Activated T-cell treated with anti-CD3 and anti-CD28 coated beads, Interleukin-2, amount 50 U/mL, for 4 hours (primary cell): ENCODE results near the gene CNOT10. TPM values are rescaled to one million over a fixed set of nuclear protein-coding genes. Genes with fewer than 3 reads are reported as not detected.
"Not testable (repeated sequence)": the region's sequence is repeated elsewhere in the genome, so short reads cannot be mapped to it uniquely, and the experiment has no call there.

Experiments used
- ATAC-seq, 2 donors: fragments of 200-7000 bp; cut with Tn5 transposase; one replicate each; pipeline ENCODE4 v1.10.0; 2021
- DNase-seq: peaks from one replicate; pipeline ENCODE4 v3.0.0-alpha.2; 2020
- H3K27me3 Mint-ChIP-seq: one replicate; pipeline ENCODE4 v1.8.0; 2021; ENCODE audit warnings: low read depth, mixed read lengths
- H3K36me3 Mint-ChIP-seq: one replicate; pipeline ENCODE4 v1.8.0; 2022; ENCODE audit warnings: mixed read lengths; ENCODE audit not compliant: insufficient read depth
- H3K4me1 Mint-ChIP-seq: one replicate; pipeline ENCODE4 v1.8.0; 2021; ENCODE audit warnings: low read depth, mixed read lengths
- H3K4me3 Mint-ChIP-seq: one replicate; pipeline ENCODE4 v1.8.0; 2021; ENCODE audit warnings: mild to moderate bottlenecking, moderate library complexity, mixed read lengths
- H3K9me3 Mint-ChIP-seq: one replicate; pipeline ENCODE4 v1.8.0; 2021; ENCODE audit warnings: mixed read lengths
- total RNA-seq, 3 donors: library from RNA; stranded (reverse); gene quantifications; one replicate each; pipeline ENCODE4 v1.2.1, GENCODE V29; 2021

CNOT10 gene
- total RNA-seq, 3 donors from 2014 or later, result 48.3 to 50.1 (median 48.6) TPM

DNA sequence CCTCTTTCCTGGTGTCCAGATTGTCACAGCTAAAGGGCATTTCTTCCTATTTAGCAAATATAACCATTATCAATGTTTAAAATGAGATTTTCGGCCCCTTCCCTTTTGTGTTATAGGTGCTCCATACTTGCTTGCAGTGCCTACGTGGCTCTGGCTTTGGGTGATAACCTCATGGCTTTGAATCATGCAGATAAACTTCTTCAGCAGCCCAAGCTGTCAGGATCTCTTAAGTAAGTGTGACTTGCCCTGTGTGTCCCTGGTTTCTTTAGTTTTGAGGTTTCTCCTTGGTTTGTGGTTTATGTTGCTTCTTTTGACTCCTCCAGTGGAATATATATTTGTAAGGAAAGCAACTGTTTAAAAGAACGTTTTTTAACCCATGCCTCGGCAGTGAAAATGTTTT lies 74.4 kb downstream of the CNOT10 start:
- no peaks in the 10 kb centered on the region for H3K9me3 Mint-ChIP-seq
- H3K4me3 Mint-ChIP-seq, result no peak overlapping the region
- ATAC-seq, result no peak

DNA sequence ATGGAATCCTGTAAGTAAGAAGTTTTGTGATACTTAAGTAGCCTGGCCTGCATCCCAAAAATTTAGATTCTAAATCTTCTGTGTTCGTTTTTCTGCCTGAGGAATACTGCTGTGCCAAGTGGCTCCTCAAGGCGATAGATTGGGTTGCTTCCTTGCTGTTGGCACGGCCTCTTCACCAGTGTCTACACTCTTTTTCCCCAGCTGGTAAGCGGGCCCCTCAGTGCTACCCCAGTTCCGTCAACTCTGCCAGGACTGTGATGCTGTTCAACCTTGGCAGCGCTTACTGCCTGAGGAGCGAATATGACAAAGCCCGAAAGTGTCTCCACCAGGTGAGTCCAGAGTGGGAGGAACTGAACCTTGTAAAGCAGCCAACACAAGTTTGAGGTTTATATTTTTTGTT lies 79.5 kb downstream of the CNOT10 start:
- Mint-ChIP-seq H3K4me3 (no peak overlapping the region), H3K4me1 (no peaks in the 10 kb centered on the region), H3K36me3 (peaks cover 21% of the 10 kb centered on the region), H3K27me3 (no peaks in the 10 kb centered on the region), H3K9me3 (no peaks in the 10 kb centered on the region)
- ATAC-seq (no peak), DNase-seq (no peak)

More for the DNA sequence above, 74.4 kb downstream of the CNOT10 start:
- no peak for DNase-seq
- H3K4me1 Mint-ChIP-seq, result no peaks in the 10 kb centered on the region
- peaks cover 9% of the 10 kb centered on the region for H3K36me3 Mint-ChIP-seq
- H3K27me3 Mint-ChIP-seq, result no peaks in the 10 kb centered on the region

DNA sequence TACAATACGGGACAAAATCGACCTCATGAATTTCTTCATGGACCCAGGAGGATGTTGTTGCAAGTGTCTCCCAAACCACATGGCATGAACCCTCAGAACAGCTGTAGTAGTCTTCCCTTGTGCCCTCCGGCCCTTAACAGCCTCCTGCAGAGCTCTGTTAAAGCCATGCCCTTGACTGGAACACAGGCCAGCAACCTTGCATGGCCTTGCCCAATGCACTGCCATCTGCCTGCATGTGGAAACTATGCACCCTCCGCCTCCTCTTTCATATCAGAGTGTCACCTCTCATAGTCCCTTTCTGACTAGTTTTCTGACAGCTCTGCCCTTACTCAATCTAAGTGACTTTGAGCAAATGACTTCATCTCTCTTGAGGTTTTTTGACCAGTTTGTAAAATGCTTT lies 93.4 kb downstream of the CNOT10 start:
- no peak overlapping the region for H3K4me3 Mint-ChIP-seq
- peaks cover 3% of the 10 kb centered on the region for H3K4me1 Mint-ChIP-seq
- peaks cover 7% of the 10 kb centered on the region for H3K36me3 Mint-ChIP-seq
- H3K9me3 Mint-ChIP-seq, result no peaks in the 10 kb centered on the region
- DNase-seq (no peak), ATAC-seq (peak in 1 of 2 donors; percentile 14)
- H3K27me3 Mint-ChIP-seq, result peaks cover 5% of the 10 kb centered on the region

DNA sequence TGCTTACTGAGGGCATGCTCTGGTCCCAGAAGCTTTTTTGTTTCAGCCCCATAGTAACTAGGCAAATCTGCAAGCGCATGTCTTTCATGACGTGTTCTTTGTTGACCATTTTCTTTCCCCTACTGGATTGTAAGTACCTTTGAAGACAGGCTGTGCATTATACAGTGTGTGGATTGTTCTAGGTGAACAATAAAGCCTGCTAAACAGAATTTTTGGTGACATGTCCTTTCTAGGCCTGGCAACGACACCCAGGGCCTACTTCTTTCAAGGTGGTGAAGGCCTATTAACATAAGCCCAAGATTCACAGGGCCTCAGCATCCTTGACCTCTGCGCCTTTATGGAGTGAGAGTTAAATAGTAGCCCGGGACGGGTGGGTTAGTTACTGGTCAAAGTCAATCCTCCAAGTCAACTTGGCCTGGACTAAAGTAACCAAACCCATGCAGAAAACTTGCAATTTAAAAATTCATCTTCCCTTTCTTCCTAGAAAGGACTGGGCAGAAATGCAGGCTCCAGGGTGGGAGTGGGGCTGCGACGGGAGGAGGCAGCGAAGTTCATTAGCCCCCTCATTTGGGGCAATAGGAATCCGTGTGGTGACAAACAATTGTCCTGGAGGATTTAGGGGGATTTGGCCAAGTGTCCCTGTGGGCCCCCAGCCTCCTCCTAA lies 95.2 kb downstream of the CNOT10 start:
- no peaks in the 10 kb centered on the region for H3K9me3 Mint-ChIP-seq
- no peak for ATAC-seq
- H3K36me3 Mint-ChIP-seq, result peaks cover 2% of the 10 kb centered on the region
- H3K27me3 Mint-ChIP-seq, result peaks cover 5% of the 10 kb centered on the region
- peak overlapping the region; percentile 85 for H3K4me3 Mint-ChIP-seq
- DNase-seq, result no peak
- peaks cover 3% of the 10 kb centered on the region for H3K4me1 Mint-ChIP-seq

DNA sequence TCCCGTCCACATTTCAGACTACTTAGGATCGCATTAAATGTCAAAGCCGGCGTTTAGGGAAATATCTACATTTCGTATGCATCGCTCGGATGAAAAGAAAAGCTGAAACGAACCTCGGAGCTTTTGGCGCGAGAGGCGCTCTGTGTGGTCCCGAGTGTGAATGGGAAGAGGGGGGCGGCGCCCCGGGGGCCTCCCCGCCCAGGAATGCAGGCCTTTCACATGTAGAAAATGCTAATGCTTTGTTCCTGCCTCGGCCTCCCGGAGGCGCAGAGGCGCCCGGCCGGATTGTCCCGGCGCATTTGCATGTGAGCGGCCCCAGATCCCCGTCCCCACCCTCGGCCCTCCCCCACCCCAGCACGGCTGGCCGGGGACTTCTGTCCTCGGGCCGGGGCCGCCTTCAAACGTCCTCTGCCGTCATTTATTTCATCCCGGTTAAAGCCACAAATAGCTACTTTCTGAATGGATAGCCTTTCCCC lies 95.8 kb downstream of the CNOT10 start:
- ATAC-seq, result peak; percentile 24 to 30

DNA sequence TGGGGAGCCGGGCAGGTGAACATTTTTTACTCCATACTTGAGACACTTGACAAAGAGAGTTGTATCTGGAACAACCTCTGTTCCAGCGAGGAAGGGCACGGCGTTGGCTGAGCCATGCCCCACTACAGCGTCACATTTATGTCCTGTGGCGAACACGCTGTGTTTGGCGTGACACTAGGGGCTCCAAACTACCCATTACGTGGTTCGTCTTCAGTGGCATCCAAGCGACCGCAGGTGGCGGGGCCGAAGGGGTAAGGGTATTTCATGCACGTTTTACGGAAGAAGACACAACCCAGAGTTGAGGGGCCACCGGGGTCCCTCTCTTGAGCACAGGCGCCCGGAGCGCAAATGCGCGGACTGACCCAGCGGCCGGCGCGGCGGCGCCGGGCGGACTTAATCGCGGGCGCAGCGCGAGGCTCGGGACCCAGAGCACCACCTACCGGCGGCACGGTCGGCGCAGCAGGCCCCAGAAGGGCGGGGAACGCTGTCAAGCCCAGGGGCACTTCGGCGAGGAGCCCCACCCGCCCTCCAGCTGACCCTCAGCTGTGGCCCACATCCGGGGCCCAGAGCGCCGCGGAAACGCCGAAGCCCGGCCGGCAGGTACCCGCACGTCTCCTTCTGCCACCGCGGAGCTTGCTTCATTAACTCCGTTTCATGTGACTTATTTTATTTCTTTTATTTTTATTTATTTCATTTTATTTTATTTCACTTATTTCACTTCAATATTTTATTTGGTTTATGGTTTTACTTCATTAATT lies 96.4 kb downstream of the CNOT10 start:
- peak; percentile 94 to 96 for ATAC-seq
- H3K9me3 Mint-ChIP-seq, result no peaks in the 10 kb centered on the region
- peak overlapping the region; percentile 85 for H3K4me3 Mint-ChIP-seq
- H3K27me3 Mint-ChIP-seq, result peaks cover 5% of the 10 kb centered on the region
- H3K36me3 Mint-ChIP-seq, result no peaks in the 10 kb centered on the region
- DNase-seq, result peak; percentile 49
- peaks cover 3% of the 10 kb centered on the region for H3K4me1 Mint-ChIP-seq

More for the DNA sequence above, 95.8 kb downstream of the CNOT10 start:
- H3K4me1 Mint-ChIP-seq, result peaks cover 3% of the 10 kb centered on the region
- peaks cover 5% of the 10 kb centered on the region for H3K27me3 Mint-ChIP-seq
- no peaks in the 10 kb centered on the region for H3K9me3 Mint-ChIP-seq
- peaks cover 2% of the 10 kb centered on the region for H3K36me3 Mint-ChIP-seq
- H3K4me3 Mint-ChIP-seq, result peak overlapping the region; percentile 85
- DNase-seq, result no peak

DNA sequence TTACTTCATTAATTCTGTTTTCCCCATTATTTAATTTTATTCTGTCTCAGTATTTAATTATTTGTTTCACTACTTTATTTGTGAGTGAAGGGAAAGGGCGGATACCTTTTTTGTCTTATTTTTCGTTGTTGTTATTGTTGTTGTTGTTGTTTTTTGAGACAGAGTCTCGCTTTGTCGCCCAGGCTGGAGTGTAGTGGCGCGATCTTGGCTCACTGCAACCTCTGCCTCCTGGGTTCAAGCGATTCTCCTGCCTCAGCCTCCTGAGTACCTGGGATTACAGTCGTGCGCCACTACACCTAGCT lies 96.9 kb downstream of the CNOT10 start:
- H3K36me3 Mint-ChIP-seq, DNase-seq, H3K9me3 Mint-ChIP-seq, H3K27me3 Mint-ChIP-seq, H3K4me1 Mint-ChIP-seq, ATAC-seq: not testable (repeated sequence)
- peak overlapping the region; percentile 58 for H3K4me3 Mint-ChIP-seq

DNA sequence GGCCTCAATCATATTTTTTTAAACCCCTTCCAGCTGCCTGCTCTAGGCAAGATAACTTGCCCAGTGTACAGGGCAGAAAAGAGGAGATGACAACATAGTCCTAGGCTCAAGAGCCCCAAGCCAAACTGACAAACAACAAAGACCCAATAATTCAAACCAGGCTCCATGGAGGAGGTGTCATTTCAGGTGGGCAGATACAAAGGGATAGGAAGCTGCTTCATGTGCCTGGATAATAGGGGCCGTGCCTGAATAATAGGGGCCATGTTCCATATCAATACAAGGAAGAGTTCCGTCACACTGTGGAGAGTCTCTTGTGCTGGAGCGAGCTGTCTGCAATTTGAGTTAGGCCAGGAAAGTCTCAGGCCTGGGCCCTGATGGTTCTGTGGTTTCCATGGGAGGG lies 97.4 kb downstream of the CNOT10 start:
- Mint-ChIP-seq H3K4me3 (peak overlapping the region; percentile 58), H3K9me3 (no peaks in the 10 kb centered on the region), H3K36me3 (no peaks in the 10 kb centered on the region), H3K4me1 (peaks cover 3% of the 10 kb centered on the region), H3K27me3 (peaks cover 5% of the 10 kb centered on the region)
- no peak for DNase-seq
- ATAC-seq, result no peak

DNA sequence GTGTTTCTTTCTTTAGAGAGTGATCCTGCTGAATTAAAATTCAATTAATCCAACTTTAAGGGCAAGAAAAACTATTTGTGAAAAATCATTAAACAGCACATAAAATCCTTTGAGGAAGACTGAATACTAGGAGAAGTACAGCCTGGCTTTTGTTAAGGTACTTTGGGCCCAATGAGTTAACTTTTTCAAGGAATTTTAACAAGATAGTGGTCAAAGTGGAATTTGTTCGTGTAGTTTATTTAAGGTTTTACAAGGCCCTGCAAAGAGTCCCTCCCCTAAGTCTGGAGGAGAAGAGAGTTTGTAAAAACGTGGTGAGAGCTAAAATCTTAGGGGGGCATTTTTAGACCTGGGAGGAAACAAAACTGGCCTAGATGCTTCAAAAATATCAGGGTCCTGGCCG lies 106.8 kb downstream of the CNOT10 start:
- ATAC-seq, result no peak

DNA sequence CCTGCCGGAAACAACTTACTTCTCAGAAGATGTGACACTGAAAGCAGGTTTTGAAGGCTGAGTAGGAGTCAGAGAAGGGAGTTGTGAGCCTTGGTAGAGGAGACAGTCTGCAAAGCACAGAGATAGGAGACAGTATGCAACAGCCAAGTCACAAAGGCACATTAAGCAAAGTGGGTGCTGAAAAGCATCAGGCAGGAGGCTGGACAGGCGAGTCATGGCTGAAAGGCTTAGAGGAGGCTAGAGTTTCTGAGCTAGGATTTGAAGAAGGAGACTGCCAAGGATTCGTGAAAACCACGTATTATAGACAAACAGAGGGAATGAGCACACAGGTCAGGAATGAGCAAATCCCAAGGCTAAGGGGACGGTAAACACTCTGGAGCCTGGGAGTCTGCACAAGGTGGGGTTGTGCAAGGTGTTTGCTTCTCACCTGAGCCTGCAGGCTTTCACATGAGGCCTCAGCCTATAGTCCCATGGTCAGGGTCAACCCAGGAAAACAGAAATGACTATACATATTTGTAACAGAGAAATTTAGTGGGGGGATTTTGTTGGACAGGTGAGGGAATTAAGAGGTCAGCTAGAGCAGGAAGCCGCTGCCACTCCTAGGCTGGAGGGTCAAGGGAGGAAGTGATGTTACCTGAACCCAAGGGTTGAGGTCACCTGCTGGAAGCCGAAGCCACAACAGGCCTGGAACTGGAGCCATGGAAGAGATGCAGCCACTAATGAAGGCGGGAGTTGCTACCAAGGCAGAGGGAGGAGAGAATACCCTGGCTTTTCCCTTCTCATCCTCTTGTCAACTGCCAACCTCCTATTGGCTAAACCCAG lies 109.7 kb downstream of the CNOT10 start:
- no peak overlapping the region for H3K4me3 Mint-ChIP-seq
- no peaks in the 10 kb centered on the region for H3K36me3 Mint-ChIP-seq
- H3K9me3 Mint-ChIP-seq, result no peaks in the 10 kb centered on the region
- ATAC-seq (no peak), DNase-seq (no peak)
- no peaks in the 10 kb centered on the region for H3K4me1 Mint-ChIP-seq
- H3K27me3 Mint-ChIP-seq, result peaks cover 4% of the 10 kb centered on the region

More for the DNA sequence above, 106.8 kb downstream of the CNOT10 start:
- DNase-seq, result no peak
- Mint-ChIP-seq H3K27me3 (peaks cover 4% of the 10 kb centered on the region), H3K4me1 (no peaks in the 10 kb centered on the region), H3K36me3 (no peaks in the 10 kb centered on the region), H3K9me3 (no peaks in the 10 kb centered on the region), H3K4me3 (no peak overlapping the region)

DNA sequence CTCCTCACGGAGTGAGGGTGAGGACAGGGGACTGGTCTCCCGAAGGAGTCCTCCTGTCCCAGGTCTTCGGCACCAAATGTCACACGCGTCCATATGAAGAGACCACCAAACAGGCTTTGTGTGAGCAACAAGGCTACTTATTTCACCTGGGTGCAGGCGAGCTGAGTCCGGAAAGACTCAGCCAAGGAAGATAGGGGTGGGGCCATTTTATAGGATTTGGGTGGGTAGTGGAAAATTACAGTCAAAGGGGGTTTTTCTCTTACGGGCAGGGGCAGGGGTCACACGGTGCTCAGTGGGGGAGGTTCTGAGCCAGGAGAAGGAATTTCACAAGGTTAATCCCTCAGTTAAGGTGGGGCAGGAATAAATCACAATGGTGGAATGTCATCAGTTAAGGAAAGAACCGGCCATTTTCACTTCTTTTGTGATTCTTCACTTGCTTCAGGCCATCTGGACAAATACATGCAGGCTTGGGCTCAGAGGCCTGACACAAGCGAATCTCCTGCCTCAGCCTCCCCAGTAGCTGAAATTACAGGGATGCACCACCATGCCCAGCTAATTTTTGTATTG lies 111.5 kb downstream of the CNOT10 start:
- not testable (repeated sequence) for H3K36me3 Mint-ChIP-seq, H3K4me3 Mint-ChIP-seq, ATAC-seq, H3K9me3 Mint-ChIP-seq, H3K4me1 Mint-ChIP-seq, H3K27me3 Mint-ChIP-seq, DNase-seq

DNA sequence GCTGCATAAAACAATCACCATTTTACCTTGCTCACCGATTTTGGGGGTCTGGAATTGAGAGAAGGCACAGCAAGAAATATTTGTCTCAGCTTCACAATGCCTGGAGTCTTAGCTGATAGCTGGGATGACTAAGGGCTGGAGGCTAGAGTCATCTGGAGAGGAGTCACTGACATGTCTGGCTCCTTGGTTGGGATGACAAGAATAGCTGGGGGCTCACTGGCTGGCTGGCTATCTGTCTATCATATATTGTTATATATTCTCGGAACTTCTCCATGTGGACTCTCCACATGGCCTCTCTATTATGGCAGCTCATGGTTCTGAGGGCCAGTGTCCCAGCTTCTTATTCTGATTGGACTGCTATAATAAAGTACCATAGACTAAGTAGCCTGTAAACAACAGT lies 112.8 kb downstream of the CNOT10 start:
- Mint-ChIP-seq H3K36me3 (no peaks in the 10 kb centered on the region), H3K4me1 (no peaks in the 10 kb centered on the region), H3K9me3 (no peaks in the 10 kb centered on the region), H3K4me3 (no peak overlapping the region), H3K27me3 (peaks cover 4% of the 10 kb centered on the region)
- no peak for DNase-seq
- ATAC-seq, result no peak

DNA sequence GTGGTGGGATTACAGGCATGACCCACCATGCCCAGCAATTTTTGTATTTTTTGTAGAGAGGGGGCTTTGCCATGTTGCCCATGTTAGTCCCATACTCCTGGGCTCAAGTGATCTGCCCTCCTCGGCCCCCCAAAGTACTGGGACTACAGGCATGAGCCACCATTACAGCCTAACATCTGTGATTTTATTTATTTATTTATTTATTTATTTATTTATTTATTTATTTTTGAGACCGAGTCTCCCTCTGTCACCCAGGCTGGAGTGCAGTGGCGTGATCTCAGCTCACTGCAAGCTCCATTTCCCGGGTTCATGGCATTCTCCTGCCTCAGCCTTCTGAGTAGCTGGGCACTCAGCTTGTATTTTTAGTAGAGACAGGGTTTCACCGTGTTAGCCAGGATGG lies 116.5 kb downstream of the CNOT10 start:
- not testable (repeated sequence) for H3K9me3 Mint-ChIP-seq, ATAC-seq, H3K27me3 Mint-ChIP-seq, H3K4me3 Mint-ChIP-seq, H3K4me1 Mint-ChIP-seq, H3K36me3 Mint-ChIP-seq, DNase-seq

DNA sequence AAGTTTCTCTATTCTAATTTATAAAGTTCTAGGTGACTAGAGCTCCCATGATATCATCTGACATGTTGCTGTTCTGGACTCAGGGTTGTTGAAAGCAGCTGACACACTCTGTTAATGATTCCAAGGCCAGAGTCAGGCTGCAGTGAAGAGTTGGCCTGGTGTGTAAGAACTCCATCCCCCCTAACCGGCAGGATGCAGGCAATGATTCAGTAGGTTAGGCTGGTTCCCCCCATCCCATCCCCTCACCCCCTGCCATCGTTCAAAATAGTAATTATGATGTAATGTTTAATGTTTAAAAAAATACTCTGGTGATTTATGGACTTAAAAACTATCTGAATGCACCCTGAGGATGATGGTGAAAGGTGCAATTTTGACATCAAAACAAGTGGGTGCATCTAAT lies 128.2 kb downstream of the CNOT10 start:
- Mint-ChIP-seq H3K27me3 (peaks cover 24% of the 10 kb centered on the region), H3K9me3 (no peaks in the 10 kb centered on the region), H3K4me3 (no peak overlapping the region), H3K36me3 (no peaks in the 10 kb centered on the region), H3K4me1 (peaks cover 10% of the 10 kb centered on the region)
- ATAC-seq (no peak), DNase-seq (no peak)
